NCI-H146 treated with DMSO at 0.1 percent for 48 hours (cell line): ENCODE measurements around the gene EEF2K.

Experiments used
- DNase-seq: peaks from one replicate; lab custom pipeline; 2025; ENCODE audit not compliant: unreplicated experiment; lab: John Stamatoyannopoulos, UW

Gene EEF2K

DNA sequence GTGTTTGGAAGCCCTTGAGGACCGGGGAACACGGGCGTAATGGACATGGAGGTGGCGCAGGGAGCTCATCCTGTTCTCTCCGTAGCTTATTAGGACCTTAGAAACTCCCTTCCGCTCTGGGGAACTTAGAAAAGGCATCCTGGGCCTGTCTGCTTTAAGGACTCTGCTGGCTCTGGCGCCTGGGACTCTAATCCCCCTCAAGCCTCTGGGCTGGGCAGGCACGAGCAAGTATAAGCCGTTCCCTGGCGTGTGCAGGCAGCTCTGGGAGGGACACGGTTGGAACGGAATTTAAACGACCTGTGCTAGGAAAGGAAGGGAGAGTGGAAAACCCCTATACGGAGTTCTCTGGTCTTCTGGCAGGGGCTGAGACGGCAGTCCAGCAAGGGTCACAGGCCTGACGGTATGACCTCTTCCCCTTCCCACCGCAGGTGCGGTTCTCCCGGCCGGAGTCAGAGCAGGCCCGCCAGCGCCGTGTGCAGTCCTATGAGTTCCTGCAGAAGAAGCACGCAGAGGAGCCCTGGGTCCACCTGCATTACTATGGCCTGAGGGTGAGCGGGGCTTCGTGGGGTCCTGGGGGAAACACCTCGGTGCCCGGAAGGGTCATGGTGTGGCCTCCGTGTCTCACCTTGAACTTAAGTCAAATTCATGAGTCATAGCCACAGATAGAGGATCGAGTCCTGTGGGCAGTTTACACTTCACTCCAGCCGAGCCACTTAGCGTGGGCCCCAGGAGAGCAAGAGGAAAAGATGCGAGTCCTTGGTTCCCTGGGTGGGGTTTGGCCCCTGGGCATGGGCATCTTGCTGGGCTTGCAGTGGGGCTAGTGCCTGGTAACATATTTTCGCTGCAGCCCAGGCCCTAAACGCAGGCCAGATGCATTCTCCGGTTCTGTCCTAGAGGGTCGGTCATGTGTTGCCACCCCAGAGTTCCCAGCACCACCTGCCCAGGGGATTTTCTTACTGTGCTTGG is 108.9 kb downstream of the EEF2K start:
- no peak for DNase-seq

DNA sequence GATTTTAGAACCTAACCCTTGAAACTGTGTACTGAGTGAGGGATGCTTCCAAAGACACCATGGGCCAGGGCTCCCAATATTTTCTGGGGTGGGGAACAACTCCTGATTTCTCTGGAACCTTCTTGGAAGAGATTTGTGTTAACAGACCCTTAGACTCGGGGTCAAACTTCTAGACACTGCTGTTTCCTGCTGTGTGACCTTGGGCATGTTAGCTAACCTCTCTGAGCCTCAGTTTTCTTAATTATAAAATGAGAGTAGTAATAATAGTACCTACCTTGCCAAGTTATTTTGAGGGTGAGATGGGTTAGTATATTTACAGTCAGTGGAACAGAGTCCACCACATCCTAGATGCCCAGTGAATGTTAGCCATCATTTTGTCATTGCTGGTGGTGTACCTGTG is 109.9 kb downstream of the EEF2K start:
- DNase-seq: no peak

DNA sequence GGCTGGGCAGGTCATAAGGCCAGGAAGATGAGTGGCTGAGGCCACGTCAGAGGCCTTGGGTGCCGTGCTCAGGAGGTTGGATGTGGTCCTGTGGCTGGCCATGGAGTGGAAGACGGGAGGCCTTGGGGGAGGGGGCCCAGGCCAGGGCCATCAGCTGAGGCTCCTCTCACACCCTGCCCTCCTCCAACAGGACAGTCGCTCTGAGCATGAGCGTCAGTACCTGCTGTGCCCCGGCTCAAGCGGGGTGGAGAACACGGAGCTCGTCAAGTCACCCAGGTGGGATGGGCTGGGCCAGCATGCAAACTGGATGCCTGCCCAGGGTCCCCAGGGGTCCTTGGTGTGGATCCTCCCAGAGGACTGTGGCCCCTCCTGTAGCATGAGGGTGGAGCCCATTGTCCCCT is 110.3 kb downstream of the EEF2K start:
- no peak for DNase-seq

DNA sequence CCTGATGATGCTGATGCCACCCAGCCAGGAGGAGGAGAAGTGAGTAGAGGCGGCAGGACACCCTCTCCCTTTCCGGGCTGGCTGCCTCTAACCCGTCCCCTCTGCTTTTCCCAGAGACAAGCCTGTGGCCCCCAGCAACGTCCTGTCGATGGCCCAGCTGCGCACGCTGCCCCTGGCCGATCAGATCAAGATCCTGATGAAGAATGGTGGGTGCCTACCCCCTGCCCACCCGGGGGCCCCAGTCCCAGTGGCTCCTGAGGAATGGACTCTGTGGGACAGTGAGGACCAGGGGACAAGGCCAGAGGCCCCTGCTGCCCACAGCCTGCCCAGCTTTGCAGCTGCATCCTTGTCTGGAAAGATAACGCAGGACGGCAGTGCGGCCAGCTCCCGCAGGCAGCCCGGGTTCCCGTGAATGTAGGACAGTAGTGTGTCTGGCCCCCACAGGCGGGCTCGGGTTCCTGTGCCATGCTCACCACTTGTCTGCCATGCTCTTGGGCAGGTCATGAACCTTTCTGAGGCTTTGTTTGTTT is 111.0 kb downstream of the EEF2K start:
- DNase-seq: no peak

DNA sequence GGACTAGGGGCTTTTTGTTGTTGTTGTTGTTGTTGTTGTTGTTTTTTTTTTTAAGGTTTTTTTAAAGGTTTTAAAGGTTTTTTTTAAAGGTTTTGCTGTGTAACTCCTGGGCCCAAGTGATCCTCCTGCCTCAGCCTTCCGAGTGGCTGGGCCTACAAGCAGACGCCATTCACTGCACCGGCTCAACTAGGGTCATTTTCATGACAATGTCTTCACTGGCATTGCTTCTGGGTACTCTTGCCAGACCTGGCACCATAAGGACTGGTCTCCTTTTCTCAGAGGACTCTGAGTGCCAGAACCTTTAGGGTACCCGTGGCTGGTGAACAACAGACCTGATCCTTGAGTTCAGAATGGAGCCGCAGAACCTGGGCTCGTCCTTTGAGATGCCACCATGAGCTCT is 111.5 kb downstream of the EEF2K start:
- DNase-seq: no peak

DNA sequence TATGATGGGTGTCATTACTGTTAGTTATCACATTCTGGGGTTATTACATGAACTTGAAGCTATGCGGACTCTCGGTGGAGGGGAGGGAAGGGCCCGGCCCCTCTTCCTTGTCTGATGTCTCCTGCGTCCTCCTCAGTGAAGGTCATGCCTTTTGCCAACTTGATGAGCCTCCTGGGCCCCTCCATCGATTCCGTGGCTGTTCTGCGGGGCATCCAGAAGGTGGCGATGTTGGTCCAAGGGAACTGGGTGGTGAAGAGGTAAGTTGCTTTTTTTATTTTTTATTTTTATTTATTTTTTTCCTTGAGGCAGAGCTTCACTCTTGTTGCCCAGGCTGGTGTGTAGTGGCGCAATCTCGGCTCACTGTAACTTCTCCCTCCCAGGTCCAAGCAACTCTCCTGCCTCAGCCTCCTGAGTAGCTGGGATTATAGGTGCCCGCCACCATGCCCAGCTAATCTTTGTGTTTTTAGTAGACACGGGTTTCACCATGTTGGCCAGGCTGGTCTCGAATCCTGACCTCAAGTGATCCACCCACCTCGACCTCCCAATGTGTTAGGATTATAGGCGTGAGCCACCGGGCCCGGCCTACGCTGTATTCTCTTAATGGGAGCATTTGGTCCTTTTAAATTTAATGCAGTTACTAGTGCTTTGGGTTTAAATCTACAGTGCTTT is 112.7 kb downstream of the EEF2K start:
- no peak for DNase-seq

DNA sequence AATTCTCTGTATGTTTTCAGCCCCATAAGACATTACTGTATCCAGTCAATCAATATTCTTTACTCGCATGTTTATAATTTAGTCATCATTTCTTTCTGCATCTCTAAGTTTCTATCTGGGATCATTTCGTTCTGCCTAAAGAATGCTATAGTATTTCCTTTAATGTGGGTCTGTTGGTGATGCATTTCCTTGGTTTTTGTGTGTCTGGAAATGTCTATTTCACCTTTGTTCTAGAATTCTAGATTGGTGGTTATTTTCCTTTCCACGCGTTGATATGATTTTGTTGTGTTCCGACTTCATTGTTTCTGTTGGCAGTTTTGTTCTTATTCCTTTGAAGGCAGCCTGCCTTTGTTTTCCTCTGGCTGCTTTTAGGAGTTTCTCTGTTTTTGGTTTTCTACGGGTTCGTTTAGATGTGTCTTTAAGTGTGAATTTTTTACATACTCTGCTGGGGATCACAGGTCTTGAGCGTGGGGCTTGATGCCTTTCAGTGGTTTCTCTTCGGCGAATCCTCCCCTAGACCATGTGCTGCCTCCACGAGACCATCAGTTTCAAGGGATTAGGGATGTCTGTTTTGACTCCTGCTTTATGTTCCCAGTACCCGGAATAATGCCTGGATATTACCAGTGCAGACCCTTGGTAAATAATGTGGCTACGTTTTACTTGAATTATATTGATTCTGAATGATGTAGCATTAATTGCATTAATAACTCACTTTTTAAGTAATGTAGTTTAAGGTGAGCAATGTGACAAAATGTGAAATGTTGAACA is 114.7 kb downstream of the EEF2K start:
- no peak for DNase-seq

DNA sequence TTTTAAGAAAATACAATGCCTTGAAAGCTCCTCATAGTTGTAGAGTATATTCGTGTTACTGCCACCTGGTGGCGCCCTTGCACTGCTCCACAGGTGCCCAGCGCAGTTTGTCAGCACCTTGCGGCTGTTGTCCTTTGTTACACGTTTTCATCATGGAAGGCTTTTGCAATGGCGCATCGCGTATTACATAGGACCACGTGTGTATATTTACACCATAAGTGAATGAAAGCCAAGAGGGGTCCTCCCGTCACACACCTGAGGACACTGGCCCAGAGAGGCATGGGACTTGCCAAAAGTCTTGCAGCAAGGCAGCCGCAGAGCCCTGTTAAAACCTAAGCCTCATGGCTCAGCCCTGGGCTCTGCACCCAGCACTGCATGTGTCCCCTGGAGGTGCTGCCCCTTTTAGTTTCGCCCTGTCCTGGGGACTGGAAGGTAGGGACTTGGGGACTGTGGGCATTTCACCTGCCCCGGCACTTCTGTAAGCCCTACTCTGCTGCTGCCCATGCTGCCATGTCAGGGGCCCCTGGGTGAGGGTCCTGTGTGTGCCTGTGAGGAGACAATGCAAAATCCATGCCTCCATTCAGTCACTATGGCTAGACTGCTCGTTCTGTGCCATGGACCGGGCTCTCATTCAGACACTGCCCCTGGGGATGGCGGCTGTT is 115.4 kb downstream of the EEF2K start:
- DNase-seq: peak; percentile 57

DNA sequence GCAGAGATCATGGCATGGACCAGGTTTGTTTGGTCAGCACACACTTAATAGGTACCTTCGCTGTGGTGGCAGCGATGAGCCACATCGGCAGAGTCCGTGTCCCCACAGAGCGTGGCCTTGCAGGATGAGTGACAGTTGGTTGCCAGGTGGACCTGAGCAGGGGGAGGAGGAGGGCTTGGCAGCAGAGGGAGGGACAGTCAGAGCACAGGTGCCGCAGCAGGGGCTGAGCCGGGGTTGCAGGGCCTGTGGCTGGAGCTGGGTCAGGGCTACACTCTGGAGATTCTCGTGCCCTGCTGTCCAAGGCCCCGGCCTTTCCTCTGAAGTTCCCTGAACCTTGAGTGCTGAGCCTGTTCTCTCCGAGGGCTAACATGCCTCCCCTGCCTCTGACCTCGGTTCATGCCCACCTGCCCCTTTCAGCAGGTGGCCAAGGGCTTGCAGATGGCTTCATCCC is 116.0 kb downstream of the EEF2K start:
- DNase-seq: no peak

DNA sequence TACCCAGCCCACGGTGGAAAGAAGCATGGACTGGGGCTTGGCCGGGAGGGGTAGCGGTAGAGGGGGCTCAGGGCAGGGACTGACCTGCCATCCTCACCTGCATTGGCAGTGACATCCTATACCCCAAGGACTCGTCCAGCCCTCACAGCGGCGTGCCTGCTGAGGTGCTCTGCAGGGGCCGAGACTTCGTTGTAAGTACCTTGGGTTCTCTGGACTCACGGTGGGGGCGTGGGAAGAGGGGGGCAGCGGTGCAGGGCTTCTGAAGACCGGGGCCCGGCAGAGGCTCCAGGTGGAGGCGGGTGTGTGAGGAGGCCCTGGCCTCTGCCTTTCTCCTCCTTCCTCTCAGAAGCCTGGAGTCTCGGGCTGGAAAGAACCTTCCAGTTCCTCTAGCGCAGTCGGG is 116.7 kb downstream of the EEF2K start:
- DNase-seq: no peak

DNA sequence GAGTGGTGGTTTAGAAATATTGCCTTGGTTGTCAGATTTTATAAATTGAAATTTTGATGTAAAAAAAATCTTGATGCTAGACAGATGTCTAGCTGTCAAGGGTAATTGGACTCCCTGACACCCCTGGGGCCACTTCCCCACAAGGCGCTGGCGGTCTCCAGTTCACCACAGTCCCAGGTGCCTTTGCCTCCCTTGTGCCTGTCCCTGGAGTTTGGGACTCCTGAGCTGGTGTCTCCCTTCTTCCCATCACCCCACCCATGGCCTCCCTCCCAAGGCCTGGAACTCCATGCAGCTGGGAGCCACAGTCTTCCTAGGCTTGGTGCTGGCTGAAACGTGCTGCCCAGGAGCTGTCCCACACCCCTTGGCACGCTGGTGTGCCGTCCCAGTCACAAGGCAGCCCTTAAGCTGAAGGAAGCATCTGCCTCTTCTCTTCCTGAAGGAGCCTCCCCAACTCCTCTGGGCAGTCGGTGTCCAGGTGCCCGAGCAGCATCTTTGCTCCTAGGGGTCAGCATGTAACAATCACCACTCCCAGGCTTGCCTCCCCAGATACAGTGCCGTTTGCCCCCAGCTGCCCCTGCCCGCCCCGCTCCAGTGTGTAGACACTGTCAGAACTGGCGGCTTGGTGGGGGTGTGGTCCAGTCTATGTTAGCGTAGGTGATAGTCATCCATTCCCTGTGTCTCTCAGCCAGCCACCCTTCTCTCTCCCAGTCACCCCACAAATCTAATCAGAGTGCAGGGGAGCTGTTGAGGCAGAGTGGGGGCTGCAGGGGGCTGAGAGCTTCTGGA is 117.3 kb downstream of the EEF2K start:
- no peak for DNase-seq

DNA sequence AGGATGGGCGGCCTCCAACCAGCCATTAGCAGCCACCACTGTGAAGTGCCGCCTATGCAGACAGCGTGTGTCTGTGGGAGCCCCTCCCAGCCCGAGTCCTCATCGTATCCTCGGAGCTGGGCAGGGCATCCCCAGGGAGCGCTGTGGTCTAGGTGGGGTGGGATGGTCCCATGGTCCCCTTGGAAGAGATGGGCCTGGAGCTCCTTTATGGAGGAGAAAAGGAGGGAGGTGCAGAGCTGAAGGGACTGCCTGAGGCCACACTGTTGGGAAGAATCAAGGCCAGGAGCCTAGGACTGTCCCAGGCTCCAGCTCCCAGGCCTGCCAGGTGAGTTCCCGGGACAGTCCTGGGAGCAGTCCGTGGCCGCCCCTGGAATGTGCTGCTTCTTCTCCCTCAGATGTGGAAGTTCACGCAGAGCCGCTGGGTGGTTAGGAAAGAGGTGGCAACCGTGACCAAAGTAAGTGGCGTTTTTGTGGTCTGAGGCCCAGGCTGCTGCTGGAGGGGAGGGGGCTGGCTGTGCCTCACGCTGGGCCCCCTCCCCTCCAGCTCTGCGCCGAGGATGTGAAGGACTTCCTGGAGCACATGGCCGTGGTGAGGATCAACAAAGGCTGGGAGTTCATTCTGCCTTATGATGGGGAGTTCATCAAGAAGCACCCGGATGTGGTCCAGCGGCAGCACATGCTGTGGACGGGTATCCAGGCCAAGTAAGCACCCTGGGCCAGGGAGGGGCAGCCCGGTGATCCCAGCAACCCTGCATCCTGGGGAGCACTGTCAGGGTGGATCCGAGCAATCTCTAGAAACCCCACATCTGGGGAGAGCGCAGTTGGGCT is 118.1 kb downstream of the EEF2K start:
- no peak for DNase-seq

DNA sequence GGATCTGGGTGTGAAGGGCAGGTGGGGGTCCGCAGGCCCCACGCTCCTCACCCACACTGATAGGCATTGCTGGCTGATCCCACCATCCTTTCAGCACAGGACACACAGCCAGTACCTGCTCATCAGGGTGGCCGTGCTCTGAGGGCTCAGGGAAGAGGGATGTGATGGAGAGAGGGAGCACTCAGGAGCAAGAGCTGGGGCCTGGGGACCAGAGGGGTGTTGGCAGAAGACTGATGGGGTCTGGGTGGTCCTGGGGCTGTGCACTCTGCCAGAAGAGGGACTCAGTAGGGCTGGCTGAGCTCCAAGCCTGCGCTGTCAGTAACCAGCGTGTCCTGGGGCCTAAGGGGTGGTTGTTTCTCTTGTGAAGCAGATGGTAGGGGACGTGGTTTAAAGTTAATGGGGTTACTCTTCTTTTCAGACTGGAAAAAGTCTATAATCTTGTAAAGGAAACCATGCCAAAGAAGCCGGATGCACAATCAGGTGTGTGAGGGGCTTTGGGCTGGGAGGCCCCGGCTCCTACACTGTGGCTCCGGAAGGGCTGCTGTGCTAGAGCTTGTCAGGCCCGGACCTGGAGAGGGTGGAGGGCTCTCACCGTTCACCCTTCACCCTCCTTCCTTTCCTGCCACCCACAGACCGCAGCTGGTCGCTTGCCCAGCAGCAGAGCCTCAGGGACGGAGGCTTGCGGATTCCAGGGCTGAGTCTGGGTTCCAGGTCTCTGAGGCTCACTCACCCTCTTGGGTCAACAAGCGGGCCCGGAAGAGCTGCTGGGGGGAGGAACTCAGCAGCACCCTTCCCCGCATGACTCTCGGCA is 118.9 kb downstream of the EEF2K start:
- no peak for DNase-seq

DNA sequence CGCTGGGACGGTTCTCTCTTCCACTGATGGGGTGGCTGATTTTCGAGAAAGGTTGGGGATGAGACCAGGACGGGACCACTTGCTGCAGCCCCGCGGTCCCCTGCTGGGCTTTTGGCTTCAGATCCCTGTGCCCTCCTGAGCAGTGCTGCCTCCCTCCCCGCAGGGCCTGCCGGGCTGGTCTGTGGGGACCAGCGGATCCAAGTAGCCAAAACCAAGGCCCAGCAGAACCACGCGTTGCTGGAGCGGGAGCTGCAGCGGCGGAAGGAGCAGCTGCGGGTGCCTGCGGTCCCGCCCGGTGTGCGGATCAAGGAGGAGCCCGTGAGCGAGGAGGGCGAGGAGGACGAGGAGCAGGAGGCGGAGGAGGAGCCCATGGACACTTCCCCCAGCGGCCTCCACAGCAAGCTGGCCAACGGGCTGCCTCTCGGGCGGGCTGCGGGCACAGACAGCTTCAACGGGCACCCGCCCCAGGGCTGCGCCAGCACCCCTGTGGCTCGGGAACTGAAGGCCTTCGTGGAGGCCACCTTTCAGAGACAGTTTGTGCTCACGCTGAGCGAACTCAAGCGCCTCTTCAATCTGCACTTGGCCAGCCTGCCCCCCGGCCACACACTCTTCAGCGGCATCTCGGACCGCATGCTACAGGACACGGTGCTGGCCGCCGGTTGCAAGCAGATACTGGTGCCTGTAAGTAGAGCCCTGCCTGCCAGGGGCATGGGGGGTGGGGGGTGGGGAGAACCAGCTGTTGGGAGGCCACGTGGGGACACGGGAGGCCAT is 119.7 kb downstream of the EEF2K start:
- DNase-seq: no peak

DNA sequence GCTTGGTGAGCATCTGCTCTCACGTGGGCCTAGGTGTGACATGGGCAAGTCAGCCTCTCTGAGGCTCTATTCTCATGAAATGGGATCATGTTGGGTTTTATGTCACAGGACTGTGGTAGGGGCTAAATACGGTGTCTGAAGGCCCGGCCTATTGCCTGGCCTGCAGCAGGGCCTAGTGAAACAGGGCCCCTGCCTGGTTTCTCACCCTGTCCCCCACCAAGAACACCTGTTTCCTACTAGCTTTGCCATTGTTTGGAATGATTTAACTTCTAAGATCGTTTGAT is 120.2 kb downstream of the EEF2K start:
- no peak for DNase-seq

DNA sequence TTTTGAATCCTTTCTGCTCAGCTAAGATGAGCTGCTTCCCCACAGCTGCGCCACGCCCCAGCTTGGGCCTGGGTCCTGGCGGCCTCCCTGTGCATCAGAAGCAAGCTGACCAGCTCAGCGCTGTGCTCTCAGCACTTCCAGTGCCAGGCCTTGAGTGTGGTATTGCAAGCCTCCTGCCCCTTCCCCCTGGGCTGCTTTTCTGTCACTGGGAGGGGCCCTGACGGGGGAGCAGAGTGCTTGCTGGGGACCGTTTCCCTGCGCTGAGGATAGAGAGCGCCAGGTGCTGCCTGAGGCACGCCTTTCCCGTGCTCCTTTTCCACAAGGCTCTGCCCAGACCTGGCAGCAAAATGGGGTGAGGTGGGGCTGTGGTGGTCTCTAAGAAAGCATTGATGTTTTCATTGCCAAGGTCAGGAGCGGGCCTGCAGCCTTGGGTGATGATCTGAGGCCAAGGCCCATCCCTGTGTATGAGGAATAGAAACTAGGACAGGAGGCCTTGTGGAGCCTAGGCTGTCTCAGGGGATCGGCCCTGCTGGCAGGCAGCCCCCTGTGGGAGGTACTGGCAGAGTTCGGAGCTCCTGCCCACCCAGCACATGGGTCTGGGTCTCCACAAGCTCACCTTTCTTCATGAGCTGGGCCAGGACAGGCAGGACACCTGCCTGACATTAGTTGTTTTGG is 120.8 kb downstream of the EEF2K start:
- no peak for DNase-seq

DNA sequence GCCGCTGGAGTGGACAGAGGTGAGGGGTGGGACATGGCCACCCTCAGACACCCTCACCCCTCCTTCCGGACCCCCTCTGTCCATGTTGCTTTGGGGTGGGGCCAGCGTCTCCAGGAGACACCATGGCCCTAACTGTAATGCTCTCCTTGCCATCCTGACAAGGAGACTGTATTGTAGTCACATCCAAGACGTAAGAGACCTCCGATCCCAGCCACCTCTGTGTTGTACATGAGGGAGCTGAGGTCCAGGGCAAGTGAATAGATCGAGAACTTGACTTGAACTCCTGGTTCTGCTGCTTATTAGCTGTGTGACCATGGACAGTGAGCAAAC is 121.3 kb downstream of the EEF2K start:
- DNase-seq: no peak
